Testis (tissue), 3 donors: Measurements from ENCODE around the gene CCL28. TPM values are rescaled to one million over a fixed set of nuclear protein-coding genes. Genes with fewer than 3 reads are reported as not detected.

Experiments
- DNase-seq: peaks from one replicate; pipeline ENCODE4 v3.0.0-alpha.2; 2019
- H3K27ac ChIP-seq, 2 donors: fragments of 200-600 bp; sonication (generic); one replicate each; pipeline ENCODE4 v1.5.1; 2019
- H3K27me3 ChIP-seq: fragments of 200-600 bp; sonication (generic); one replicate; pipeline ENCODE4 v1.5.1; 2019
- H3K36me3 ChIP-seq: fragments of 200-600 bp; sonication (generic); one replicate; pipeline ENCODE4 v1.5.1; 2017; ENCODE audit warnings: low read depth; ENCODE audit errors: missing control alignments
- H3K4me1 ChIP-seq: fragments of 200-600 bp; sonication (generic); one replicate; pipeline ENCODE4 v1.5.1; 2019
- H3K4me3 ChIP-seq, 2 donors: fragments of 200-600 bp; sonication (generic); one replicate each; pipeline ENCODE4 v1.5.1; 2017 to 2019
- H3K9me3 ChIP-seq: fragments of 200-600 bp; sonication (generic); one replicate; pipeline ENCODE4 v1.5.1; 2017
- CTCF ChIP-seq, 3 experiments: fragments of 450-650 bp in 2 of 3; fragments of 200-600 bp in 1 of 3; sonication (generic) in 1 of 3; IDR thresholded peaks; one replicate each; pipeline ENCODE4 v1.5.1; 2016 to 2019; ENCODE audit warnings: antibody characterized with exemption in 3 of 3, mild to moderate bottlenecking in 2 of 3, moderate library complexity in 1 of 3
- POLR2A ChIP-seq: fragments of 450-650 bp; IDR thresholded peaks from one replicate; pipeline ENCODE4 v1.6.1; 2017; ENCODE audit warnings: antibody characterized with exemption, mild to moderate bottlenecking, moderate library complexity
- WGBS, 2 donors: methylation state at CpG; one replicate each; pipeline ENCODE4 v1.1.5; 2018; 5-methylcytosine and 5-hydroxymethylcytosine counted together
- intact Hi-C: fragments of 100-400 bp; cut with DNase I; formaldehyde crosslinking; loops from one replicate; pipeline ENCODE4 v1.15.1; 2023; ENCODE audit warnings: low total_unique reads
- polyA plus RNA-seq: library from polyadenylated mRNA; stranded (reverse); fragments of 350-450 nt; fragmentation: Illumina TruSeq; extraction: RNeasy Lipid Tissue Mini Kit (QIAGEN cat#74804); gene quantifications from one replicate; pipeline ENCODE4 v1.2.3, GENCODE V29; 2014; ENCODE audit warnings: low read depth, low replicate concordance; ENCODE audit not compliant: insufficient read depth
- total RNA-seq, 2 donors: library from RNA; depleted of rRNA; stranded (reverse); fragments of >200 nt; gene quantifications; one replicate each; pipeline ENCODE4 v1.2.3, GENCODE V29; 2016

CCL28 gene
- total and polyA plus RNA-seq, 3 donors from 2014 or later: 3.8 to 7.6 (median 5.6) TPM

DNA sequence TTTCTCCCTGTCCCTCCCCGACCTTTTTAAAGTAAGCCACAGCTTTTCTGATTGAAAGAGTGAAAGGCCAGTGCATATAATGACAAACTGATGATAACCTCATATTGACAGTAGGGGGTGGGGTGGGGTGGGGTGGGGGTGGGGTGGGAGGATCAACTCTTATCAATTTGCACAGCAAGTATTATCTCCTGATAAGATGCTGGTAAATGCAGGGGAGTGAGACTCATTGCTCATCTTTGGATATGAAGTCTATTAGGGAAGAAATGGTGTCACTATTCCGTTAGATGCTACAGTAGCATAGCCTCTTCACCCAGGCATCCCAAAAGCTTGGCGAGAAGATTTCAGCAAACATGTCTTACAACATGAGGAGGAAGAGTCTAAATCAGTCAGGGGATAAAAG lies 60.1 kb downstream of the CCL28 start:
- TF ChIP-seq CTCF (IDR thresholded peaks at IDR 0.05): no peak
- no peak for TF ChIP-seq POLR2A
- no peak for DNase-seq
- H3K27ac ChIP-seq: no peak overlapping the region
- H3K4me1 ChIP-seq: no peaks in the 10 kb centered on the region
- no peaks in the 10 kb centered on the region for H3K9me3 ChIP-seq
- WGBS, 2 donors: 70 to 77% methylated on average over 3 of the region's 3 CpGs
- H3K4me3 ChIP-seq: no peak overlapping the region
- H3K27me3 ChIP-seq: no peaks in the 10 kb centered on the region
- H3K36me3 ChIP-seq: no peaks in the 10 kb centered on the region
- intact Hi-C loops: no loop called here

GRCh38 chr5:43348861-43349363 lies 63.3 kb downstream of the CCL28 start:
- no peak overlapping the region for H3K4me3 ChIP-seq
- H3K9me3 ChIP-seq: no peaks in the 10 kb centered on the region
- TF ChIP-seq CTCF (IDR thresholded peaks at IDR 0.05) (no peak), POLR2A (no peak)
- H3K4me1 ChIP-seq: no peaks in the 10 kb centered on the region
- H3K36me3 ChIP-seq: no peaks in the 10 kb centered on the region
- 89 to 94% methylated on average over 1 of the region's 1 CpG for WGBS, 2 donors
- no peak overlapping the region for H3K27ac ChIP-seq
- intact Hi-C loops: no loop called here
- DNase-seq: no peak
- H3K27me3 ChIP-seq: no peaks in the 10 kb centered on the region

DNA sequence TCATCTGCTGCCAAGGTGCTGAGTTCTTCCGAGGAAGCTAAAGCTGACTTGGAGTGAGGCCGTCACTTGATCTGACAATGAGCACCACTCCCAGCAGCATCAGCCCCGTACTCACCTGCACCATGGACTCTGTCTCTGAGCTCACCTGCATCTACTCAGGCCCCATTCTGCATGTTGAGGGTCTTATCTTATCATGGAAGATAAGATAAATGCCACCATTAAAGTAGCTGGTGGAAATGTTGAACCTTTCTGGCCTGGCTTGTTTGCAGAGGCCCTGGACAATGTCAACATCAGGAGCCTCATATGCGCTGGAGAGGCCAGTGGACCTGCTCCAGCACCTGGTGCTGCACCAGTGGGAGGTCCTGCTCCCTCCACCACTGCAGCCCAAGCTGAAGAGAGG lies 64.0 kb downstream of the CCL28 start:
- intact Hi-C loops: no loop called here
- no peaks in the 10 kb centered on the region for H3K27me3 ChIP-seq
- H3K9me3 ChIP-seq: no peaks in the 10 kb centered on the region
- no peak overlapping the region for H3K4me3 ChIP-seq
- no peak overlapping the region for H3K27ac ChIP-seq
- H3K4me1 ChIP-seq: no peaks in the 10 kb centered on the region
- H3K36me3 ChIP-seq: no peaks in the 10 kb centered on the region
- WGBS, 2 donors: 85 to 91% methylated on average over 4 of the region's 4 CpGs
- DNase-seq: no peak
- TF ChIP-seq CTCF (IDR thresholded peaks at IDR 0.05) (no peak), POLR2A (no peak)

DNA sequence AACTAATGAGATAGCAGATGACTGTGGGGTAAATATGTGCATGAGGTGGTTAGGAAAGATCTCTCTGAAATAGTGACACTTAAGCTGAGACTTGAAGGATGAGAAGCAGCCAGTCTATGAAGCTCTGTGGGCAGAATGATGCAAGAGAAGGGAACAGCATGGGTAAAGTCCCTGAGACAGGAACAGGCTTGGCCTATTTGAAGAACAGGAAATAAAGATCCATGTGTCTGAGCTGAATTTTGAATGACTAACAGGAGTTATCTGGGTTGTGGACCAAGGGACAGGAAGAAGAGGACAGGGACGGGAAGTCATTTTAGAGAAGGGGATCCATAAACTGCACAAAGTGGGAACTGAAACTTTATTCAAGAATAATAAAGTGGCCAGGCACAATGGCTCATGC lies 73.3 kb downstream of the CCL28 start:
- intact Hi-C loops: no loop called here
- Histone ChIP-seq H3K9me3 (no peaks in the 10 kb centered on the region), H3K4me3 (no peak overlapping the region), H3K27ac (no peak overlapping the region), H3K27me3 (no peaks in the 10 kb centered on the region), H3K4me1 (no peaks in the 10 kb centered on the region), H3K36me3 (no peaks in the 10 kb centered on the region)
- WGBS, 2 donors: 82 to 91% methylated on average over 1 of the region's 1 CpG
- TF ChIP-seq CTCF (IDR thresholded peaks at IDR 0.05) (no peak), POLR2A (no peak)
- no peak for DNase-seq

DNA sequence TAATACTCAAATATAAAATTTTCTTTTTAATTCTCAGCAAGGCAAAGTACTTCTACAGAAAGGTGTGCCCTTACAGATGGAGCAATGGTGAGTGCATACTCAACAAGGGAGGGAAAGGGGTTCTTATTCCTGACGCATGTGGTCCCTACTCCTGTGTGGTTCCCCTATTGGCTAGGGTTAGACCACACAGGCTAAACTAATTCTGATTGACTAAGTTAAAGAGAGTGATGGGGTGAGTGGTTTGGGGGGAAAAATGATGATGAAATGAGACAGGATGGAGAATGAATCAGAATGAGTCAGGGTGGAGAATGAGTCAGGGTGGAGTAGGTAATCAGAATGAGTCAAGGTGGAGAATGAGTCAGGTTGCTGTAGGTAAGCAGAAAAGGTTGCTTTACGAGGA lies 76.0 kb downstream of the CCL28 start:
- WGBS, 2 donors: 83 to 88% methylated on average over 2 of the region's 2 CpGs
- intact Hi-C loops: no loop called here

More for the DNA sequence above, 76.0 kb downstream of the CCL28 start:
- no peaks in the 10 kb centered on the region for H3K9me3 ChIP-seq
- H3K27ac ChIP-seq: no peak overlapping the region
- no peaks in the 10 kb centered on the region for H3K27me3 ChIP-seq
- no peaks in the 10 kb centered on the region for H3K36me3 ChIP-seq
- H3K4me1 ChIP-seq: no peaks in the 10 kb centered on the region
- no peak for DNase-seq
- H3K4me3 ChIP-seq: no peak overlapping the region
- TF ChIP-seq CTCF (IDR thresholded peaks at IDR 0.05) (no peak), POLR2A (no peak)
